GM23338 (cell line): ENCODE data around the gene KCNQ5. TPM values are rescaled to one million over a fixed set of nuclear protein-coding genes. Genes with fewer than 3 reads are reported as not detected.

Source experiments
- ATAC-seq: fragments of 200-7000 bp; cut with Tn5 transposase; 3 replicates; pipeline ENCODE4 v1.9.1; 2020
- DNase-seq: peaks from one replicate; pipeline ENCODE4 v3.0.0-alpha.2; 2015; ENCODE audit warnings: low spot score
- H2AFZ ChIP-seq: fragments of 200-600 bp; sonication (generic); 2 replicates; pipeline ENCODE4 v1.8.0; 2016; ENCODE audit warnings: antibody characterized with exemption, mild to moderate bottlenecking, moderate library complexity
- H3F3A ChIP-seq: fragments of 200-600 bp; sonication (generic); replicated peaks from 2 replicates; pipeline ENCODE4 v1.8.0; 2017; ENCODE audit warnings: antibody characterized with exemption, mixed run types, low read depth
- H3K27ac ChIP-seq: fragments of 200-600 bp; sonication (generic); 2 replicates; pipeline ENCODE4 v1.6.1; 2016; ENCODE audit warnings: low read depth
- H3K27me3 ChIP-seq: fragments of 200-600 bp; sonication (generic); 2 replicates; pipeline ENCODE4 v1.8.0; 2016; ENCODE audit warnings: mild to moderate bottlenecking, mixed run types, moderate library complexity; ENCODE audit not compliant: insufficient read depth
- H3K36me3 ChIP-seq: fragments of 200-600 bp; sonication (generic); 2 replicates; pipeline ENCODE4 v1.8.0; 2016; ENCODE audit warnings: mild to moderate bottlenecking; ENCODE audit not compliant: insufficient read depth
- H3K4me1 ChIP-seq: fragments of 200-600 bp; sonication (generic); 2 replicates; pipeline ENCODE4 v1.8.0; 2016; ENCODE audit warnings: mild to moderate bottlenecking, moderate library complexity; ENCODE audit not compliant: insufficient read depth
- H3K4me2 ChIP-seq: fragments of 200-600 bp; sonication (generic); 2 replicates; pipeline ENCODE4 v1.7.1; 2017; ENCODE audit warnings: mixed run types
- H3K4me3 ChIP-seq: fragments of 200-600 bp; sonication (generic); 2 replicates; pipeline ENCODE4 v1.6.1; 2016; ENCODE audit warnings: mixed run types
- H3K79me2 ChIP-seq: fragments of 200-600 bp; sonication (generic); replicated peaks from 2 replicates; pipeline ENCODE4 v1.8.0; 2017; ENCODE audit warnings: mild to moderate bottlenecking; ENCODE audit not compliant: insufficient read depth
- H3K9me2 ChIP-seq: fragments of 200-600 bp; sonication (generic); 2 replicates; pipeline ENCODE4 v1.8.0; 2017; ENCODE audit not compliant: insufficient read depth
- H4K20me1 ChIP-seq: fragments of 200-600 bp; sonication (generic); replicated peaks from 2 replicates; pipeline ENCODE4 v1.8.0; 2017; ENCODE audit warnings: mild to moderate bottlenecking; ENCODE audit not compliant: insufficient read depth
- H3K27ac Mint-ChIP-seq: 2 replicates; pipeline ENCODE4 v1.8.0; 2020; ENCODE audit warnings: inconsistent platforms, mild to moderate bottlenecking, moderate library complexity, mixed read lengths
- H3K27me3 Mint-ChIP-seq: 3 replicates; pipeline ENCODE4 v1.8.0; 2022; ENCODE audit warnings: low read depth, mild to moderate bottlenecking, moderate library complexity, mixed read lengths, inconsistent platforms; ENCODE audit not compliant: insufficient read depth, poor library complexity
- H3K36me3 Mint-ChIP-seq: 3 replicates; pipeline ENCODE4 v1.8.0; 2021; ENCODE audit warnings: low read depth, mild to moderate bottlenecking, inconsistent platforms, moderate library complexity, mixed read lengths
- H3K4me1 Mint-ChIP-seq: 3 replicates; pipeline ENCODE4 v1.8.0; 2020; ENCODE audit warnings: mild to moderate bottlenecking, inconsistent platforms, mixed read lengths
- H3K4me3 Mint-ChIP-seq: 3 replicates; pipeline ENCODE4 v1.8.0; 2021; ENCODE audit warnings: moderate library complexity, mild to moderate bottlenecking, inconsistent platforms, mixed read lengths
- H3K9me3 Mint-ChIP-seq: 3 replicates; pipeline ENCODE4 v1.8.0; 2020; ENCODE audit warnings: moderate library complexity, mild to moderate bottlenecking, inconsistent platforms, mixed read lengths
- CREB1 ChIP-seq: fragments of 250-450 bp; sonication (Bioruptor Pico); IDR thresholded peaks from 2 replicates; pipeline ENCODE4 v1.5.0; 2020; ENCODE audit warnings: low read depth, mild to moderate bottlenecking, moderate library complexity
- CTCF ChIP-seq, 2 experiments: fragments of 200-600 bp in 1 of 2; sonication (generic) in 1 of 2; conservative IDR thresholded peaks; 2 replicates each; pipeline versions ENCODE4 v1.5.1 to v1.6.1; 2016 to 2017; ENCODE audit warnings: antibody characterized with exemption in 2 of 2, low read depth in 2 of 2, mild to moderate bottlenecking in 2 of 2, moderate library complexity in 1 of 2
- ETS1 ChIP-seq: IDR thresholded peaks from 2 replicates; pipeline ENCODE4 v1.6.1; 2016; ENCODE audit warnings: antibody characterized with exemption
- EZH2 ChIP-seq: fragments of 200-600 bp; sonication (generic); IDR thresholded peaks from one replicate; pipeline ENCODE4 v1.8.0; 2017; ENCODE audit warnings: antibody characterized with exemption, mild to moderate bottlenecking, low read depth; ENCODE audit not compliant: unreplicated experiment
- EZH2phosphoT487 ChIP-seq: fragments of 200-600 bp; sonication (generic); IDR thresholded peaks from one replicate; pipeline ENCODE4 v1.8.1; 2018; ENCODE audit warnings: antibody characterized with exemption; ENCODE audit not compliant: unreplicated experiment
- JUNB ChIP-seq: IDR thresholded peaks from one replicate; pipeline ENCODE4 v1.6.1; 2016; ENCODE audit warnings: antibody characterized with exemption; ENCODE audit not compliant: unreplicated experiment
- NANOG ChIP-seq: IDR thresholded peaks from 2 replicates; pipeline ENCODE4 v1.6.1; 2016; ENCODE audit warnings: antibody characterized with exemption, borderline replicate concordance
- POLR2AphosphoS5 ChIP-seq: IDR thresholded peaks from 2 replicates; pipeline ENCODE4 v1.6.1; 2016; ENCODE audit warnings: antibody characterized with exemption, low read depth
- REST ChIP-seq: IDR thresholded peaks from one replicate; pipeline ENCODE4 v1.6.1; 2018; ENCODE audit warnings: antibody characterized with exemption; ENCODE audit not compliant: unreplicated experiment
- STAT1 ChIP-seq: IDR thresholded peaks from one replicate; pipeline ENCODE4 v1.6.1; 2016; ENCODE audit warnings: antibody characterized with exemption; ENCODE audit not compliant: unreplicated experiment
- ZNF114 ChIP-seq: fragments of 250-450 bp; sonication (Bioruptor Pico); IDR thresholded peaks from 2 replicates; pipeline ENCODE4 v1.5.0; 2020; ENCODE audit warnings: mild to moderate bottlenecking, moderate library complexity
- ZNF331 ChIP-seq: fragments of 250-450 bp; sonication (Bioruptor Pico); IDR thresholded peaks from 2 replicates; pipeline ENCODE4 v1.5.0; 2020; ENCODE audit warnings: low read depth, mild to moderate bottlenecking, moderate library complexity
- ZNF462 ChIP-seq: fragments of 250-450 bp; sonication (Bioruptor Pico); IDR thresholded peaks from 2 replicates; pipeline ENCODE4 v1.5.0; 2020; ENCODE audit warnings: mild to moderate bottlenecking, moderate library complexity
- polyA plus RNA-seq: library from polyadenylated mRNA; unstranded; fragments of >200 nt; fragmentation: Nextera tagmentation; extraction: Ambion mirVana; gene quantifications from 2 replicates; pipeline ENCODE4 v1.2.1, GENCODE V29; 2016
- total RNA-seq: library from RNA; depleted of rRNA; stranded (reverse); fragments of >200 nt; shearing (Covaris generic); gene quantifications from 2 replicates; pipeline ENCODE4 v1.2.3, GENCODE V29; 2014

KCNQ5 gene
- total and polyA plus RNA-seq, 2 experiments from 2014 or later = 0.68 to 0.87 TPM

DNA sequence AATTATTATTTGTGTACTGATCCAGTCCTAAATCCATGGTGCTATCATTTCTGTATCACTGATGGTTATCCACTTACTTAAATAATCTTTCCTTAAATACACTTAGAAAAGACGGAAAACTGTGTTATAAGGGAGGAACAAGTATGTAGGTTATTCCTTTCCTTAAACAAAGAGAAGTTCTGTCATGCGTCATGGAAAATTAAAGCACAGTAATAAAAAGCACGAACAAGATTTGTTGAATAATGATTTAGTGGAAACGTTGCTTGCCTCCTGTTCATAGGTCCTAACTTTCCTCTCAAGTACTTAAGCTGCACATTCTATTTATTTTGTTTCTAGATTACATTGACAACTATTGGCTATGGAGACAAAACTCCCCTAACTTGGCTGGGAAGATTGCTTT is 483.1 kb downstream of the KCNQ5 start:
- H3F3A ChIP-seq = no peaks in the 10 kb centered on the region
- Mint-ChIP-seq H3K4me3 (no peak overlapping the region), H3K27me3 (no peaks in the 10 kb centered on the region), H3K27ac (no peak overlapping the region), H3K36me3 (0 out of 3 replicates have a peak, but pooled peaks cover under 1% of the 10 kb centered on the region), H3K9me3 (peaks cover 1% of the 10 kb centered on the region; the same call in 2 of the 3 replicates), H3K4me1 (no peaks in the 10 kb centered on the region)
- no peak for TF ChIP-seq ZNF462 (CRISPR knock-in tag)
- TF ChIP-seq ZNF114 = no peak
- no peak for TF ChIP-seq NANOG
- TF ChIP-seq CREB1 (CRISPR knock-in tag) = no peak
- TF ChIP-seq ZNF331 = no peak
- no peak for TF ChIP-seq ETS1
- no peak for TF ChIP-seq CTCF (conservative IDR thresholded peaks at IDR 0.05; ENCODE audit: low read depth in 2 of 2)
- no peak for TF ChIP-seq EZH2
- TF ChIP-seq EZH2phosphoT487 = no peak
- TF ChIP-seq POLR2AphosphoS5 = no peak
- no peak for TF ChIP-seq REST
- no peak for TF ChIP-seq JUNB
- no peak for TF ChIP-seq STAT1
- no peak for DNase-seq
- H3K27ac ChIP-seq = no peak overlapping the region
- no peaks in the 10 kb centered on the region for H3K27me3 ChIP-seq
- H4K20me1 ChIP-seq = no peaks in the 10 kb centered on the region
- no peaks in the 10 kb centered on the region for H3K79me2 ChIP-seq
- H3K4me1 ChIP-seq = no peaks in the 10 kb centered on the region
- H2AFZ ChIP-seq = no peak overlapping the region
- no peak overlapping the region for H3K4me3 ChIP-seq
- H3K9me2 ChIP-seq = peaks cover 7% of the 10 kb centered on the region; the same call in 1 of the 2 replicates
- H3K36me3 ChIP-seq = no peaks in the 10 kb centered on the region
- ATAC-seq = no peak
- H3K4me2 ChIP-seq = no peak overlapping the region
